Measurements from ENCODE around the gene CAMK2A.

DNA sequence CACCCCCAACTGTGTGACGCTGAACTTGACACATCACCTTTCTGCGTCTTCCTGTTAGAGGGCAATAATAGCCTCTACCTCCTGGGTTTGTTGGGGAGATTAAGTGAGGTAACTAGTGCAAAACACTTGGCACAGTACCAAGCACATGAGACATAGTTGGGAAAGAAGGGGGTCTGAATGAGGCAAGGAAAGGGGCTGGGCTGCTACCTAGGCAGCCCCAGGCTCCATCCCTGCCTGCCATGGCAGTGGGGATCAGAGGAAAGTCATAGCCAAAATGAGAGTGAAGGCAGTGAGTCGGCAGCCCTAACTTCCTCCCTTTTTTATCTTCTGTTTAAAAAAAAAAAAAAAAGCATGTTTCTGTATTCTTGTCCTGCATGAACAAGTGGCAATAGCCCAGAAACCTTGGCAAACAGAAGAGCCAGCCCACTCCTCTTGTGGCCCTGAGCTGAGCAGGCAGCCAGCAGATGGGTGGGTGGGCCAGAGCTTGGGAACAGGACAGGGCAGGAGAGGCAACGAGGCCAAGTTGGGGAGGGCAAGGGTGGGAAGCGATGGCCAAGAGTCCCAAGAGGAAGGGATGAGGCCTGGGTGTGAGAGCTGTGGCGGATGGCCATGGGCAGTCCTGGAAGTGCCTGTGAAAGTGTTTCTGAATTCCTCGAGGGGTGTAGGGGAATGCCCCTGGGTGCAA, 11.4 kb downstream of the CAMK2A start:
- no peak for TF ChIP-seq MEF2A (IDR thresholded peaks at IDR 0.05; ENCODE audit: borderline replicate concordance, low read depth)
- TF ChIP-seq, protein P1, sequence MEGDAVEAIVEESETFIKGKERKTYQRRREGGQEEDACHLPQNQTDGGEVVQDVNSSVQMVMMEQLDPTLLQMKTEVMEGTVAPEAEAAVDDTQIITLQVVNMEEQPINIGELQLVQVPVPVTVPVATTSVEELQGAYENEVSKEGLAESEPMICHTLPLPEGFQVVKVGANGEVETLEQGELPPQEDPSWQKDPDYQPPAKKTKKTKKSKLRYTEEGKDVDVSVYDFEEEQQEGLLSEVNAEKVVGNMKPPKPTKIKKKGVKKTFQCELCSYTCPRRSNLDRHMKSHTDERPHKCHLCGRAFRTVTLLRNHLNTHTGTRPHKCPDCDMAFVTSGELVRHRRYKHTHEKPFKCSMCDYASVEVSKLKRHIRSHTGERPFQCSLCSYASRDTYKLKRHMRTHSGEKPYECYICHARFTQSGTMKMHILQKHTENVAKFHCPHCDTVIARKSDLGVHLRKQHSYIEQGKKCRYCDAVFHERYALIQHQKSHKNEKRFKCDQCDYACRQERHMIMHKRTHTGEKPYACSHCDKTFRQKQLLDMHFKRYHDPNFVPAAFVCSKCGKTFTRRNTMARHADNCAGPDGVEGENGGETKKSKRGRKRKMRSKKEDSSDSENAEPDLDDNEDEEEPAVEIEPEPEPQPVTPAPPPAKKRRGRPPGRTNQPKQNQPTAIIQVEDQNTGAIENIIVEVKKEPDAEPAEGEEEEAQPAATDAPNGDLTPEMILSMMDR (IDR thresholded peaks at IDR 0.05), result no peak
- TF ChIP-seq EZH2phosphoT487 (IDR thresholded peaks at IDR 0.05; ENCODE audit: borderline replicate concordance, low read depth), result no peak
- no peak for TF ChIP-seq POLR2AphosphoS5 (IDR thresholded peaks at IDR 0.05; ENCODE audit: low read depth, low read length)
- no peak for TF ChIP-seq MXI1 (IDR thresholded peaks at IDR 0.05; ENCODE audit: low read depth, low read length)
- TF ChIP-seq GATA2 (CRISPR knock-in tag; IDR thresholded peaks at IDR 0.05), result no peak
- TF ChIP-seq, protein P2, sequence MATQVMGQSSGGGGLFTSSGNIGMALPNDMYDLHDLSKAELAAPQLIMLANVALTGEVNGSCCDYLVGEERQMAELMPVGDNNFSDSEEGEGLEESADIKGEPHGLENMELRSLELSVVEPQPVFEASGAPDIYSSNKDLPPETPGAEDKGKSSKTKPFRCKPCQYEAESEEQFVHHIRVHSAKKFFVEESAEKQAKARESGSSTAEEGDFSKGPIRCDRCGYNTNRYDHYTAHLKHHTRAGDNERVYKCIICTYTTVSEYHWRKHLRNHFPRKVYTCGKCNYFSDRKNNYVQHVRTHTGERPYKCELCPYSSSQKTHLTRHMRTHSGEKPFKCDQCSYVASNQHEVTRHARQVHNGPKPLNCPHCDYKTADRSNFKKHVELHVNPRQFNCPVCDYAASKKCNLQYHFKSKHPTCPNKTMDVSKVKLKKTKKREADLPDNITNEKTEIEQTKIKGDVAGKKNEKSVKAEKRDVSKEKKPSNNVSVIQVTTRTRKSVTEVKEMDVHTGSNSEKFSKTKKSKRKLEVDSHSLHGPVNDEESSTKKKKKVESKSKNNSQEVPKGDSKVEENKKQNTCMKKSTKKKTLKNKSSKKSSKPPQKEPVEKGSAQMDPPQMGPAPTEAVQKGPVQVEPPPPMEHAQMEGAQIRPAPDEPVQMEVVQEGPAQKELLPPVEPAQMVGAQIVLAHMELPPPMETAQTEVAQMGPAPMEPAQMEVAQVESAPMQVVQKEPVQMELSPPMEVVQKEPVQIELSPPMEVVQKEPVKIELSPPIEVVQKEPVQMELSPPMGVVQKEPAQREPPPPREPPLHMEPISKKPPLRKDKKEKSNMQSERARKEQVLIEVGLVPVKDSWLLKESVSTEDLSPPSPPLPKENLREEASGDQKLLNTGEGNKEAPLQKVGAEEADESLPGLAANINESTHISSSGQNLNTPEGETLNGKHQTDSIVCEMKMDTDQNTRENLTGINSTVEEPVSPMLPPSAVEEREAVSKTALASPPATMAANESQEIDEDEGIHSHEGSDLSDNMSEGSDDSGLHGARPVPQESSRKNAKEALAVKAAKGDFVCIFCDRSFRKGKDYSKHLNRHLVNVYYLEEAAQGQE (IDR thresholded peaks at IDR 0.05; ENCODE audit: low read depth, low read length), result no peak
- no peak for TF ChIP-seq NFIC (IDR thresholded peaks at IDR 0.05; ENCODE audit: borderline replicate concordance)
